Vagina (tissue), 2 donors: ENCODE measurements around the gene USP16. TPM values are rescaled to one million over a fixed set of nuclear protein-coding genes. Genes with fewer than 3 reads are reported as not detected.
A peak's percentile ranks its signal among the peaks of the same experiment; 100 is the strongest.

Experiments used
- DNase-seq, 2 donors: peaks; one replicate each; pipeline ENCODE4 v3.0.0-alpha.2; 2017; ENCODE audit errors: extremely low spot score in 2 of 2
- H3K27ac ChIP-seq: fragments of 200-600 bp; sonication (generic); one replicate; pipeline ENCODE4 v1.5.1; 2019
- H3K27me3 ChIP-seq: fragments of 200-600 bp; sonication (generic); one replicate; pipeline ENCODE4 v1.5.1; 2019
- H3K36me3 ChIP-seq, 2 donors: fragments of 200-600 bp; sonication (generic); one replicate each; pipeline ENCODE4 v1.5.1; 2017 to 2019
- H3K4me1 ChIP-seq: fragments of 200-600 bp; sonication (generic); one replicate; pipeline ENCODE4 v1.5.1; 2019
- H3K4me3 ChIP-seq, 2 donors: fragments of 200-600 bp; sonication (generic); 1 replicate in 1 of 2; 2 replicates in 1 of 2; pipeline ENCODE4 v1.5.1; 2016 to 2019
- H3K9me3 ChIP-seq: fragments of 200-600 bp; sonication (generic); one replicate; pipeline ENCODE4 v1.5.1; 2019
- POLR2A ChIP-seq, 2 donors: fragments of 450-650 bp; IDR thresholded peaks; one replicate each; pipeline ENCODE4 v1.6.1; 2017; ENCODE audit warnings: antibody characterized with exemption in 2 of 2, mild to moderate bottlenecking in 2 of 2, moderate library complexity in 2 of 2
- POLR2AphosphoS5 ChIP-seq, 2 donors: sonication (generic); formaldehyde crosslinking; IDR thresholded peaks; one replicate each; pipeline ENCODE4 v1.9.0; 2017; ENCODE audit warnings: antibody characterized with exemption in 2 of 2, mild to moderate bottlenecking in 2 of 2, low read depth in 1 of 2; ENCODE audit not compliant: insufficient read depth in 1 of 2
- intact Hi-C: fragments of 100-400 bp; cut with DNase I; formaldehyde crosslinking; loops from one replicate; pipeline ENCODE4 v1.15.1; 2023
- total RNA-seq: library from RNA; depleted of rRNA; stranded (reverse); fragments of >200 nt; gene quantifications from one replicate; pipeline ENCODE4 v1.2.3, GENCODE V29; 2016
- TF ChIP-seq, protein P1 (sequence below), 3 experiments: fragments of 450-650 bp in 2 of 3; fragments of 200-600 bp in 1 of 3; sonication (generic) in 1 of 3; IDR thresholded peaks; one replicate each; pipeline ENCODE4 v1.5.1; 2017 to 2019; ENCODE audit warnings: antibody characterized with exemption in 3 of 3, mild to moderate bottlenecking in 2 of 3, moderate library complexity in 2 of 3

The USP16 gene
- total RNA-seq, 1 donor from 2014 or later, result 22.8 TPM

DNA sequence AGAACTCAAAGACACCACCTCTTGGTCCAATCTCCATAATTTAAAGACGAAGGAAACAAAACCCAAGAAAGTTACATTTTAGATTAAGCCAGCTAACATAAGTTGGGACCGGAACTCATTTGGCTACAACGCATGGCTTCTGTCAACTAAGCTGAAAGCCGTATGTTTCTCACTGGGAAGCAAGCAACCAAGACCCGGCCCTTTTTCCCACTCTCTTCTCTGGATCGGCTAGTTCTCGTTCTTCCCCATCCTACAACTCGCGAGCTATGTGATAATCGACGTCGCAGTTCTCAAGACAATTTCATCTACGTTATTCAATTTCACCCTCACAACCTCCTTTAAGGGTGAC lies 48.4 kb downstream of the USP16 start:
- intact Hi-C loops, result no loop called here
- no peak for DNase-seq
- no peak for TF ChIP-seq POLR2AphosphoS5 (IDR thresholded peaks at IDR 0.05; ENCODE audit: insufficient read depth in 1 of 2, low read depth in 1 of 2)
- TF ChIP-seq, protein P1, sequence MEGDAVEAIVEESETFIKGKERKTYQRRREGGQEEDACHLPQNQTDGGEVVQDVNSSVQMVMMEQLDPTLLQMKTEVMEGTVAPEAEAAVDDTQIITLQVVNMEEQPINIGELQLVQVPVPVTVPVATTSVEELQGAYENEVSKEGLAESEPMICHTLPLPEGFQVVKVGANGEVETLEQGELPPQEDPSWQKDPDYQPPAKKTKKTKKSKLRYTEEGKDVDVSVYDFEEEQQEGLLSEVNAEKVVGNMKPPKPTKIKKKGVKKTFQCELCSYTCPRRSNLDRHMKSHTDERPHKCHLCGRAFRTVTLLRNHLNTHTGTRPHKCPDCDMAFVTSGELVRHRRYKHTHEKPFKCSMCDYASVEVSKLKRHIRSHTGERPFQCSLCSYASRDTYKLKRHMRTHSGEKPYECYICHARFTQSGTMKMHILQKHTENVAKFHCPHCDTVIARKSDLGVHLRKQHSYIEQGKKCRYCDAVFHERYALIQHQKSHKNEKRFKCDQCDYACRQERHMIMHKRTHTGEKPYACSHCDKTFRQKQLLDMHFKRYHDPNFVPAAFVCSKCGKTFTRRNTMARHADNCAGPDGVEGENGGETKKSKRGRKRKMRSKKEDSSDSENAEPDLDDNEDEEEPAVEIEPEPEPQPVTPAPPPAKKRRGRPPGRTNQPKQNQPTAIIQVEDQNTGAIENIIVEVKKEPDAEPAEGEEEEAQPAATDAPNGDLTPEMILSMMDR (IDR thresholded peaks at IDR 0.05), result no peak
- TF ChIP-seq POLR2A (IDR thresholded peaks at IDR 0.05), result no peak
- Histone ChIP-seq H3K27me3 (no peaks in the 10 kb centered on the region), H3K36me3 (peaks cover 0 to 10% of the 10 kb centered on the region in 2 donors), H3K4me1 (peaks cover 28% of the 10 kb centered on the region), H3K4me3 (peak overlapping the region; percentile 90 to 98), H3K27ac (peak overlapping the region; percentile 89), H3K9me3 (no peaks in the 10 kb centered on the region)

DNA sequence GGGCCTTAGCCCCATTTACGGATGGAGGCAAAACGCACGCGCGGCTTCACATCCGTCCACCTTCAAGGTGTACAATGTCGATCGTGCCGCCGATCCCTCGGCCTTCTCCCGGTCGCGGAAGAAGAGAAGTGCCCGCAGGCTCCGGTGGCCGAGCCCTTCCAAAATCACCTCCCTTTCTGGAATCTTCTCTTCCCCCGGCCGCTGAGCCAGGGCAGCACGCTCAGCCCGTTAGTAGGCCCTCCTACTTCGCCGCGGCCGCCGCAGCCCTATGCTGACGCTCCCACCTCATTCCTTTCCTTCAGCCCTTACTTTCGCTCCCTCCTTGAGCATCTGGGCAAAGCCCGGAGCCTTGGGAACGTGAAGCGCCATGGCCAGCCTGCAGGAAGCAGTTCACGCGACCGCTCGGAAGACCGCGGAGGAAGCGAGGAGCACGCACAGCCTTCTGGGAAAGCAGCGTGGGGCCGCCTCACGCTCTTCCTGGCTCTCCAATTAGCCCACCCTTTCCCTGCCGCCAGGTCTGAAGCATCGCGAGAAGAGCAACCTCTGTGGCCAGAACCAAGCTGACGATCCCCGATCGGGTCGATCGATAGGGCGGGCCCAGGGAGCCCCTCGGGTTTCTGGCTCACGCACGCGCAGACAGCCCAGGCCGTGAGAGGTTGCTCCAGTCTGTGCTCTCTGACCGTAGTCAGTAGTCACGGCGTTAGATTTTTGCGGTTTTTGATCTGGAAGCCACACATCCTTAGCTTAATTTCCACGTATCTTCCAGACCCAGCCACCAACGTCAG lies 48.9 kb downstream of the USP16 start, which contains the start of gene CCT8:
Gene CCT8 (minus strand): TSS at position 427 of the 785 bp plus-strand sequence. CDS start 58 bp downstream, at position 369.
- DNase-seq, result peak in 1 of 2 donors; percentile 99
- Histone ChIP-seq H3K4me3 (peak within 1 kb of the TSS; percentile 90 to 98), H3K36me3 (peaks cover 0 to 4% of the 10 kb centered on the region in 2 donors), H3K27ac (peak within 1 kb of the TSS; percentile 89), H3K27me3 (no peaks in the 10 kb centered on the region), H3K4me1 (peaks cover 34% of the 10 kb centered on the region), H3K9me3 (no peaks in the 10 kb centered on the region)
- intact Hi-C loops, result no loop called here
- TF ChIP-seq POLR2A (IDR thresholded peaks at IDR 0.05) (peak in 1 of 2 donors; percentile 37), POLR2AphosphoS5 (IDR thresholded peaks at IDR 0.05; ENCODE audit: insufficient read depth in 1 of 2, low read depth in 1 of 2) (peak; percentile 96 to 98)
- TF ChIP-seq, protein P1 (IDR thresholded peaks at IDR 0.05), result no peak

DNA sequence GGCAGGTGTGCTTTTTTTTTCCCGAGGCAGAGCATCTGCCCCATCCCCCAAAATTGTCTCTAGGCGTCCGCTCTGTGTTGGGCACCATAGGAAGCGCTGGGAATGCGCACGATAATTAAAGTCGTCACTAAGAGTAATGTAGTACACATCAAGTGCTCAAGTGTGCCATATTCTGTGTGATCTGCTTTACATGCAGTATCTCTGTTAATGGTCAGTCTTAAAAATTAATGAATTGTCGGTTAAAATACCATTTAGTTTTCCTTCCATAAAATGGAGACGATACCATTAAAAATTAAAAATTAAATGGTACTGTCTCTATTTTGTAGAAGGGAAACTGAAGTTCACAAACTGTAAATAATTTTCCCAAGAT lies 49.5 kb downstream of the USP16 start:
- no peak for DNase-seq
- peak overlapping the region; percentile 89 for H3K27ac ChIP-seq
- no peaks in the 10 kb centered on the region for H3K27me3 ChIP-seq
- no peaks in the 10 kb centered on the region for H3K9me3 ChIP-seq
- peak overlapping the region; percentile 90 to 98 for H3K4me3 ChIP-seq
- H3K36me3 ChIP-seq, result no peaks in the 10 kb centered on the region
- TF ChIP-seq POLR2AphosphoS5 (IDR thresholded peaks at IDR 0.05; ENCODE audit: insufficient read depth in 1 of 2, low read depth in 1 of 2), result no peak
- TF ChIP-seq, protein P1 (IDR thresholded peaks at IDR 0.05), result no peak
- TF ChIP-seq POLR2A (IDR thresholded peaks at IDR 0.05), result no peak
- intact Hi-C loops, result no loop called here
- H3K4me1 ChIP-seq, result peaks cover 37% of the 10 kb centered on the region

DNA sequence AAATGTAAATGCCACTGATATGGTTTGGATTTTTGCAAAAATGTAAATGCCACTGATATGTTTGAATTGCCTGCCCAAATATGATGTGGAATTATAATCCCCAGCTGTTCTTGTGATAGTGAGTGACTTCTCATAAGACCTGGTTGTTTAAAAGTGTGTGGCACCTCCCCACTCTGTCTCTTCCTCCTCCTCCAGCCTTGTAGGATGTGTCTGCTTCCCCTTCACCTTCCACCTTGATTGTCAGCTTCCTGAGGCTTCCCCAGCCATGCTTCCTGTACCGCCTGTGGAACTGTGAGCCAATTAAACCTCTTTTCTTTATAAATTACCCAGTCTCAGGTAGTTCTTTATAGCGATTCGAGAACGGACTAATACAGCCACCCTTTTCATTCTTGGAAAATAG lies 50.3 kb downstream of the USP16 start:
- Histone ChIP-seq H3K9me3 (no peaks in the 10 kb centered on the region), H3K36me3 (no peaks in the 10 kb centered on the region), H3K4me1 (peaks cover 37% of the 10 kb centered on the region), H3K27me3 (no peaks in the 10 kb centered on the region), H3K4me3 (no peak overlapping the region), H3K27ac (no peak overlapping the region)
- no peak for DNase-seq
- TF ChIP-seq POLR2AphosphoS5 (IDR thresholded peaks at IDR 0.05; ENCODE audit: insufficient read depth in 1 of 2, low read depth in 1 of 2) (no peak), POLR2A (IDR thresholded peaks at IDR 0.05) (no peak)
- TF ChIP-seq, protein P1 (IDR thresholded peaks at IDR 0.05), result no peak
- intact Hi-C loops, result no loop called here
